ENCODE results near the gene NEDD9. TPM values are rescaled to one million over a fixed set of nuclear protein-coding genes. Genes with fewer than 3 reads are reported as not detected.
A peak's percentile ranks its signal among the peaks of the same experiment; 100 is the strongest.

Gene NEDD9
- total and polyA plus RNA-seq, 2 of the 4 experiments (the other 2 are of a cell fraction), result 7.6 to 16.5 TPM

GRCh38 chr6:11161031-11161956 lies 71.2 kb downstream of the NEDD9 start (continued):
- no peak for TF ChIP-seq USF2 (IDR thresholded peaks at IDR 0.05; ENCODE audit: low read depth, low read length)

GRCh38 chr6:11160199-11160598 lies 72.3 kb downstream of the NEDD9 start:
- Histone ChIP-seq H3K56ac (ENCODE audit: extremely low read depth, insufficient read depth, low read length) (no peak overlapping the region), H3K9me3 (ENCODE audit: control insufficient read depth, insufficient read depth, low read length) (no peaks in the 10 kb centered on the region), H4K20me1 (ENCODE audit: insufficient read depth, low read length) (no peaks in the 10 kb centered on the region), H3K18ac (ENCODE audit: low read depth, low read length) (no peak overlapping the region), H3K14ac (replicated peaks; ENCODE audit: low read depth, low read length) (no peak overlapping the region), H2BK20ac (ENCODE audit: low read depth, low read length) (no peak overlapping the region), H4K91ac (ENCODE audit: insufficient read depth, low read depth, low read length) (no peak overlapping the region), H3K9ac (ENCODE audit: low read depth, low read length) (no peak overlapping the region), H3K23ac (ENCODE audit: low read depth, low read length) (no peak overlapping the region), H3K27me3 (ENCODE audit: control insufficient read depth, insufficient read depth, low read length) (no peaks in the 10 kb centered on the region), H2BK5ac (ENCODE audit: low read depth, low read length, poor library complexity, severe bottlenecking) (no peak overlapping the region), H3K4me1 (ENCODE audit: control insufficient read depth, insufficient read depth, low read length) (peaks cover 6% of the 10 kb centered on the region), H3K4me2 (ENCODE audit: low read depth, low read length) (no peak overlapping the region), H2BK120ac (ENCODE audit: low read depth, low read length) (no peak overlapping the region), H3K4me3 (ENCODE audit: insufficient read depth, low read depth, low read length) (no peak overlapping the region), H4K5ac (ENCODE audit: low read depth, low read length) (no peak overlapping the region), H2AFZ (replicated peaks; ENCODE audit: low read length, poor library complexity) (no peak overlapping the region), H3K27ac (ENCODE audit: insufficient read depth, low read length) (no peak overlapping the region), H4K8ac (ENCODE audit: low read depth in 2 of 2, low read length in 2 of 2) (no peak overlapping the region), H3K36me3 (ENCODE audit: control insufficient read depth, insufficient read depth, low read length) (no peaks in the 10 kb centered on the region), H2AK9ac (replicated peaks; ENCODE audit: low read depth, low read length, poor library complexity) (no peak overlapping the region), H2BK15ac (ENCODE audit: low read depth, low read length) (no peak overlapping the region), H3K9me1 (ENCODE audit: insufficient read depth, low read length) (peaks cover 10% of the 10 kb centered on the region), H2AK5ac (ENCODE audit: low read depth, low read length) (no peak overlapping the region), H3K4ac (ENCODE audit: low read depth, low read length) (no peak overlapping the region), H3K79me1 (ENCODE audit: low read depth in 1 of 2, low read length in 2 of 2) (no peaks in the 10 kb centered on the region)
- no peak for ATAC-seq (ENCODE audit: low read depth)
- intact Hi-C loops (cut with micrococcal nuclease), result no loop called here
- in situ Hi-C loops (cut with MboI; ENCODE audit: low sequenced_read_pairs), result no loop called here
- CTCF ChIA-PET, result no interaction called here
- peak; percentile 21 for DNase-seq
- TF ChIP-seq FOS (IDR thresholded peaks at IDR 0.05; ENCODE audit: low read depth, low read length), result no peak
- TF ChIP-seq NFE2L2 (IDR thresholded peaks at IDR 0.05; ENCODE audit: low read depth, low read length), result no peak
- no peak for TF ChIP-seq POLR2A (IDR thresholded peaks at IDR 0.05; ENCODE audit: low read depth, low read length)
- no CpG with 5 or more reads among the region's 1 CpG for WGBS, 2 experiments (ENCODE audit: extremely low coverage in 2 of 2, insufficient read length in 1 of 2)
- no TSS peak for BruUV-seq (replicated peaks)
- POLR2A ChIA-PET (ENCODE audit: unreplicated experiment), result no interaction called here
- dilution Hi-C loops (cut with HindIII; ENCODE audit: low sequenced_read_pairs, unreplicated experiment), result no loop called here

Measured in IMR-90 (cell line).